ENCODE measurements around the gene ZNF660.

GRCh38 chr3:44628716-44629115 lies 44.0 kb downstream of the ZNF660 start:
- no peak for TF ChIP-seq CTCF (IDR thresholded peaks at IDR 0.05; ENCODE audit: insufficient read depth, low read length)
- TF ChIP-seq GABPA (IDR thresholded peaks at IDR 0.05; ENCODE audit: low read depth), result no peak
- no peak for TF ChIP-seq POLR2AphosphoS5 (IDR thresholded peaks at IDR 0.05; ENCODE audit: low read depth)

Measured in HL-60 (cell line).